ENCODE measurements around the gene PPM1L. TPM values are rescaled to one million over a fixed set of nuclear protein-coding genes. Genes with fewer than 3 reads are reported as not detected.

Gene PPM1L
- polyA plus RNA-seq, 5 donors = 2.8 to 5.9 (median 4.9) TPM

DNA sequence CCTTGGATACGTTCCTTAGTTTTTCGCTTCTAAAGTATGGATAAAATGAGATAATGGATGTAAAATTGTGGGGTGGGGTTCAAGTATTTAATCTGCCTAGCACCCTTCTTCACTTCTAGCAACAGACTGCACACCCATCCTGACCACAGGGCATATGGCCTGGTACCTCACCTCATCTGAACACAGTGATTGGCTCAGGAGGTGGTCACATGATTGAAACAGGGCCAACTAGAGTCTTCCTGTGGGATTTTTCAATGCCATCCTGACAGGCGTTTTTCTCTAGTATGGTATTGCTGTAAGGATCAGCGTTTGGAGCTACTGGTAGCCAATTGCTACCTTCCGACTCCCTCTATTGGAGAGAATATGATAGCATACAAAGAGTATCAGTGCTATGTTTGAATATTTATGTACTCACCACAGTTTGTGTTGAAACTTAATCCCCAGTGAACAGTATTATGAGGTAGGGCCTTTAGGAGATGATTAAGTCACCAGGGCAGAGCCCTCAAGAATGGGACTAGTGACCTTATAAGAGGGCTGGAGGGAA is 172.2 kb downstream of the PPM1L start:
- no peak for DNase-seq

DNA sequence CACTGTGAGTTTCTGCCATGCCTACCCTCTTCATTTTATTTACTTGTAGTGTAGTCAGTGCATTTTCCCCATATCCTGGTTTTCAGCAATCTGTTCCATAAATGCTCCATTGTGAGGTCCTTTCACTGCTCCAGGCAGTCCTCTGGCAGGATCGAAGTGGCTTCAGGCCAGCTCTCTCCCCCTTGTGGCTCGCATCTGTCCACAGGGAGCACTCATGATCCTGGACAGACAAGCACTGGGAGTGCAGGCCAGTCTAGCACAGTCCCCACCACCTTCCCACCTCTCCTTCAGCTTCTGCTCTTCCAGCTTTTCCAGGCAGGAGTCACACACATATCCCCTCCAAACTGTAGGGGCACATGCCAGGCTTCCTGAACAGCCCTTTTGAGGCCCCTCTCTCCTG is 173.6 kb downstream of the PPM1L start:
- DNase-seq = peak in 1 of 2 donors; percentile 9

DNA sequence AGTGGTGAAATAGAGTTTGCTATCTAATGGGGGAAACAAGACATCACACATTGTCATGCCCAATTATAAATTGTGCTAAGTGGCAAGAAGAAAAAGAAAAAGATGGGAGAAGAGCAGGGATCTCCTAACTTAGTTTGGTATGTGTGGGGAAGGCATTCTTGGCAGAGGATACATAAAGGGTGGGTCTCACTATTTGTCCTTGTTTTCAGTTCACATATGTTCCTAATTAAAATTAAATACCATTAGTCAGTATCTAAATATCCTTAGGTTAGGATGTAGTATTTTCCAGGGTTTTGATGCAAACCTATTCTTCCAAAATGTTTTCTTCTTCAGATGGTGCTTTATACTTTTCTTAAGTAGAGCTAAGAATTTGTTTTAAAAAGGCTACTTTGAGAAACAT is 175.4 kb downstream of the PPM1L start:
- DNase-seq = no peak

DNA sequence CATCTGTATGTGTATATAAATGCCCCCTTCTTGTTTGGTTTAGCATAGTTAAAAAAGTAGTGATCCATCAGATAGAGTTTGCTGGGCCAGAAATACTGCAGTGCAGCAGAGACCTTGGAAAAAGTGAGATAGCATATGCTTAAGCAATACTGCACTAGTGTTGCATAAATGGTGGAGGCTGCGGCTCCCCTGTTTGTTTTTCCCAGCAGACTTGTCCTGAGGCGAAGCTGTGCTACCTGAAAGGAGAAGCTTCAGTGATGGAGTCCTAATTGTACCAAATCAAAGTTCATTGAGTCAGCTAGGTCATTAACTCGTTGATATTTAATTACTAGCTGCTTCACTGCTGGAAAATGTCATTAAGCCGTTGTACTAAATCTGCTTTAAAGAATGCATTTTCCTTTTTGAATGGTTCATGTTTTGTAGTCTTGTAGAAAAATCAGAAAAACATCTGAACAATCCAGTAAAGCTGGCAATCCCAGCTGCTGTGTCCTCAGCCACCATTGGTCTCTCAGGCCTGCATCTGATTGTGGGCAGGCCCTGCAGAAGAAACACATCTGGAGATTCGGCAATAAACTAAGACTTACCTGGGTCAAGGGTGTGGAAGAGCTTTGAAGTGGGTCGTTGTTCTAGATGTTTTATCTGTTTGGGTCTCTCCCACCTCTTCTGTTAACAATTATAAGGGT is 179.5 kb downstream of the PPM1L start:
- no peak for DNase-seq

DNA sequence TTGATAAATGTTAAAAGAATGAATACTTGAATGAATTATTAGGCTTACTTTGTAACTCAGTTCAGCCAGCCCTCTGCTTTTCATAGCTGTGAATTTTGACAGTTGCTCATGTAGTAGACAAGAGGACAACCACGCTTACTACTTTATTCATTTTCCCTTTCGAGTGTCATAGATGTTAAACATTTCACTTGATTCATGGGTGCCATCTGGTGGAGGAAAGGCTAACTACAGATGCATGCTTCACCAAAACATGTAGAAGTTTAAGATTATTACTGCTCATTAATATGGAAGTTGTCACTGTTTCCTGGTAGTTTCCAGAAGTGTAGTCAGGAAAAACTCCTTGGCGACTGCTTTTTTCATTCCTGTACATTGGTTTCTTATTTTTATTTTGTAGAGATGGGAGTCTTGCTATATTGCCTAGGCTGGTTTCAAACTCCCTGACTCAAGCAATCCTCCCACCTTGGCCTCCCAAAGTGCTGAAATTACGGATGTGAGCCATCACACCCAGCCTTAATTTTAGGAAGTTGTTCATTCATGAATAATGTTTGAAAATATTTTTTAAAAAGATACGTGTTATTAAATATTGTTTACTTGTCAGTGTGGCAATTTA is 186.0 kb downstream of the PPM1L start:
- peak; percentile 47 to 64 for DNase-seq

DNA sequence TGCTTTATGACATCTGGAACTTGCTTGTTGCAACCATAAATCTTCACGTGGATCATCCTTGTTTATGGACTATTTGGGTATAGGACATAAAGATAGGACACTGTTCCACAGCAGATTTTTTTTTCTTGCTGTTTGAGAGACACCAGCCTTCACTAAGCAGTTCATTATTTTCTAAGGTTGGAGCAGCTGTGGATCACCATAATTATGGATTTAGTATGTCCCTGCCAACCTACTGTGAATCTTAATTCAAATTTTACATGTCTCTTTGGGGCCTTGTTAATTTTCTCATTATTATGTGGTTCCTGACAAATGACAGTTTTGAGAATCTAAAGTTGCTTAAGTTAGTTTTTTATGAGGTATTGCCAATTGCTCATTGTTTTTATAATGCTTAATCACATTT is 188.0 kb downstream of the PPM1L start:
- DNase-seq = no peak

DNA sequence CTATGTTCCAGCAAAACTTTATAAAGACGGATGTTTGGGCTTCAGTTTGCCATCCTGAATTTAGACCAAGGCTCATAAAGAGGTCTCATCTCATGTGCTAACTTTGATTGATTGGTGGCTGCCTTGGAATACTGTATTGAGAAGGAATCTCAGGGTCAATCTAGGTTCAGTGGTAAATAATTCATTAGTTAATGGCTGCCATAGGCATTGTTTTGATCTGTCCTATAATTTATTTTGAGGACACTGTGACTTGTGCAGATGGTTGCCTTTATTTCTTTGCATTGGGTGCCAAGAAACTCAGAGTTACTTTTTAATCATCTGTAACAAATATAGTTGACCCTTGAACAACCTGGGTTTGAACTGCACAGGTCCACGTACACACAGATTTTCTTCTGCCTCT is 189.3 kb downstream of the PPM1L start:
- no peak for DNase-seq

DNA sequence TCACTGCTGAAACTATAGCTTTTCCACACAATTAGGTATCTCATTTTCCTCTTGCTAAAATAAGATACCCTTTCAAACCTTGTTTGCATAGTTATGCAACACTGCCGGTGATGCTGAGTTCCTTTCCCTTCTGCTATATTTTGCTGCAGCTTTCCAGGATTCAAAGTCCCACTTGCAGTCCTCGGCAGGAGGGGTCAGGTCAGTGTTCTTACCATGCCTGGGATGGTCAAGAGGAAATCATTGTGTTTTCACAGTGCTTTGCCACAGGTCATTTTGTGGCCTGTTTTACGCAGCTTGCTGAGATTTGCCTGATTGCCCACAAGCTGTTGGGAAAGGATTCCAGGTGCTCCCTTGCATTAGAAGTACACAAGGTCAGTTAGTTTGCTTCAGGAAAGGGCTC is 192.2 kb downstream of the PPM1L start:
- no peak for DNase-seq

DNA sequence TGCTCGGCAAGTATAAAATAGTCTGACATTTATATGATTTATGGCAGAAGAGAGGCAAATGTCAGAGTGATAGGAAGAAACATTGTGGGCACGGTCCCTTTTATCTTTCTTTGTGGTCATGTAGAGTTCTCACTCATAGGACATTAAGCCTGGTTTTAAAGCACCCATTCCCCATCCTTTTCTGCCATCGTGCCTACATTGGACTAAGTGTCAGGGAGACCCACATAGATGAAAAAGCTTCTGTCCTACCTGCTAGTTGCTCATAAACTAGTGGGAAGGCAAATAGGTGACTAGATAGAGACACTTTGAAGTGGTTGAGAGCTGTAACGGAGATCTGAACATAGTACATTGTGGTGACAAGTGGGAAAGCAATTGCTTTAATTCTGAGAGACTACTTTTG is 193.4 kb downstream of the PPM1L start:
- no peak for DNase-seq

DNA sequence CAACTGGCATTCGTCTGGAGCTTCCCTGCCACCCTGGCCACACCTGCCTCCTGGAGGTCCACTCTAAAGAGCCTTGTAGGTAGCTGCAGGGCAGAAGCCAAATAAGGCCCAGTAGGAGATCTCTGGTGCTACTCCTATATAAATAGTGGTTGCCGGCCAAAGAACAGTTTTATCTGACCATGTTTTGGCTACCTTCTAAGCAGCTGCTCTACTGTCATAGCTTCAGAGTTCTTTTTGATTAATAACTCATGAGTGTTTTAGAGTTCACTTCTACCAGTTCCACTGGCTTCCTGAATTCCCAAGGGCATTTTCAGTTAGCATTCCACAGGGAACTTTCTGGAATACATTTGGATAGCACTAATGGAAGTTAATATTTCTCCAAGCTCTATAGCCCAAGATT is 194.5 kb downstream of the PPM1L start:
- no peak for DNase-seq

DNA sequence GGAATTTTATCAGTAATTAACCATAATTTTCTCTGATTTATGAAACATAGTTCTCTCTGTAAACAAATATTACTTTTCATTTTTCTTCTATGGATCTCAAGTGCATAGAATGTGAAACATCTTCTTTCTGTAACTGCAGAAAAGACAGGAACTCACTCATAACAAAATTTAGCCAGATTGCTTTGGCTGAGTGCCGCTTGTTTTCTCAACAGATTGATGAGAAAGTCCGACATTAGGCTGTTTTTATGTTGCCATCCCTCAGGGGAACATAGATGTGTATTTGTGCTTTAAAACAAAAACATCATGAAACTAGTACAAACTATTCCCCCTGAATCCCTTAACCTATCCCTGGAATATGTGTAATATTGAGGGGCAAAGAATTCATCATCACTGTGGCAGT is 194.9 kb downstream of the PPM1L start:
- no peak for DNase-seq

DNA sequence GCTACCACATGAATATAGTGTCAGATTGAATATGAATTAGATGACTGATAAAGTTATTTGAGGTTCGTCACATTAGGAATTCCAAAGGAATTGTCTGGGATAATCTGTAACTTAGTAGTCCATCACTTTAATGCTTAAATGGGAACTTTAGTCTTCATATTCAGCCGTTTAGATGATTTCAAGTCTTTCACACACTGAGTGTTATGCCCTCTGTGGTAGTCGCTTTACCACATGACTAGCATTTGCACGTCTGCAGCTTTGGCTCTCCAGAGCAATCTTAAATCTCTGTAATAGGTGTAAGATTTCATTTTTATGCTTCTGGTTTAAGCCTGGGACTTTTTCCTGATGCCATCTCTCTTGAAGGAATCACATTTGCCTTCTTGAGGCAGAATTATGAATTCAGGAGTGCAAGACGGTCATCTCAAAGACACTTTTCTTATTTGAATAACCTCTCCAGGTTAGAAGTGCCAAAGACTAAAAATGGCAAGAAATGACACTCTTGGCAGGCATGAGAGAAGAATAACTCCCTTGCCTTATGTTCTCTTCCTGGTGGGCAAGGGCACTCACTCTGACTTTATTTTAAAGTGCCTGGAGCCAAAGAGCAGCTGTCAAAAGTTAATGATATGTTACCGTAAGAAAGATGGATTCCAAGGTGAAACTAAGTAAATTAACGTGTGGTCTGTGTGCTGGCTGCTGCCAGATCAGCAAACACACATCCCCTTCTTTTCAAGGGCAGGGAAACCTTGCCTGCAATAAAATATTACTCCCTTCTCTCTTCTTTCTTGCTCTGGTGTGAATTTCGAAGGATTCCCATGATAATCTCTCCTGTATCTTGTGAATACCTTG is 195.8 kb downstream of the PPM1L start:
- DNase-seq = no peak

DNA sequence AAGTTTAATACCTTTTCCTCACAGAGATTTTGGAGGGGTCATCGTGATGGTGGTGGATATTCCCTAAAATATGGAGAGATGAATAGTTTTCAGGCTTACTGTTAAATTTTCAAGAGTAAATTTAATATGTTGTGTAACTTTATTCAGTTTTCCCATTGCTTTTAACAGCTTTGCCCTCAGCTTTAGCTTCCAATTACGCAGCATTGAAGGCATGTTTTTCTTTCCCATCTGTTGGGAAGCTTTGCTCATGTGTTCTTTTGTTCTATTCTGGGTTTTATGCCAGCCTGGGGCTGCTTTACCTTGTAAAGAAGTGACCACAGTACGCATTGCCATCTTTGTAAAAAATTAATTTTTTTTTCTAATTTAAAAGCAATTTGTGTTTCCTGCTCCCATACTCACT is 197.7 kb downstream of the PPM1L start:
- no peak for DNase-seq

DNA sequence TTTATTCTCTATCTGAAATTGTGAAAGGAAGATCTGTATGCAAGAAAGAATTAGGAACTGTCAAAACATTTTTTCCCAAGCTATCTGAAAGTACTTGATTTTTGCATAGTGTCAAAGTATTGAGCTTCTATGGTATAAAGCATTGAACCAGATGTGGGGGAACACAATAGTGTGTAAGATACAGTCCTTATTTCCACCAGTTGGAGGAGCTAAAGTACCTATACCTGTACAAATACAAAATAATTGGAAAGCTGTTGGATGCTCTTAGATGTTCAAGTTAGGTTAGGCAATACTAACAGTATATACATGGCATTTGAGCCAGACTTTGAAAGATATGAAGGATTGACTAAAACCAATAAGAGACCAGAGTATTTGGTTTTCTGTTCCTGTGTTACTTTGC is 200.8 kb downstream of the PPM1L start:
- DNase-seq = no peak

DNA sequence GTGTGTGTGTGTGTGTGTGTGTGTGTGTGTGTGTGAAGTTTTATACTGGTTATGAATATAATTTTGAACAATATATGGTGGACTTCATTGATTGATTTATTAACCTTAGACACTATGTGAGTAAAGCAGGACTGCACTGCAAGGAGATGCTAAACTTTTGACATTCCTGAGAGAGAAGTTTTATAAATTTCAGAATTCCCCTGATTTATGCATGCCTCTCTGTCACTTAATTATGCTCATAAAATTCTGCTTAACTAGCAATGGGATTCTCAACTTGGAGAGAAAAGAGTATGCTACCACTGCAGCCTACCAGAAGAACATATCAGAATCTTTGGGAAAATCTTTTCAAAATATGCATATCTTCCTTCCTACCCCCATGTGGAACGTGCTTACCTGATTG is 204.5 kb downstream of the PPM1L start:
- DNase-seq = no peak

DNA sequence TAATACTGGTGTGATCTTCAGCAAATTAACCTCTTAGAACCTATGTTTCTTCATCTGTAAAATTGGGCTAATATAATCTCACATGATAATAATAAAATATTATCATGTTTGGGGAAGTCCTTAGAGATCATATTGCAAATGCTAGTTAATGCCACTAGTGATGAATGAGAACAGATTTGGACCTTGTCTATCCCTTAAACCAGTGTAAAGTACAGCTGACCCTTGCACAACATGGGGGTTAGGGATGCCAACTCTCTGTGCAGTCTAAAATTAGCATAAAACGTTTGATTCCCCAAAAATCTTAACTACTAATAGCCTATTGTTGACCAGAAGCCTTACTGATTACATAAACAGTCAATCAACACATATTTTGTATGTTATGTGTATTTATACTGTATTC is 207.9 kb downstream of the PPM1L start:
- DNase-seq = no peak

DNA sequence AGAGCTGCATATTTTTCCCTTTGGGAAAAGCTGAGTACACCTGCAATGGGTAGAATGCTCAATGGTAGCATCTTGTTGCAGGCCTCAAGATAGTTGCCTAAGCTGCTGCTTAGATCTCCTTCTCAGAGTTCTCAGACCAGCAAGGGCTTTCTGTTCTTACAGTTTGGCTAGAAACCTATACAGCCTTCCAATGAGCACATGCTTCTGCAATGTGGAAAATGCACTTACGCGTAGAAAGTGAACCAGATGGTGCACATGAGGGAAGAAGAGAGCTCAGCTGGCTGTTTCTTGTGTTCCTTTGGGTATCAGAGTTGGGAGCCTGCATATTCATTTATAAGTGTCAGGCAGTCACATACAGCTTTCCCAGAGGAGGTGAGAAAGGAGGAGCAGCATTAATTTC is 212.7 kb downstream of the PPM1L start:
- DNase-seq = no peak

DNA sequence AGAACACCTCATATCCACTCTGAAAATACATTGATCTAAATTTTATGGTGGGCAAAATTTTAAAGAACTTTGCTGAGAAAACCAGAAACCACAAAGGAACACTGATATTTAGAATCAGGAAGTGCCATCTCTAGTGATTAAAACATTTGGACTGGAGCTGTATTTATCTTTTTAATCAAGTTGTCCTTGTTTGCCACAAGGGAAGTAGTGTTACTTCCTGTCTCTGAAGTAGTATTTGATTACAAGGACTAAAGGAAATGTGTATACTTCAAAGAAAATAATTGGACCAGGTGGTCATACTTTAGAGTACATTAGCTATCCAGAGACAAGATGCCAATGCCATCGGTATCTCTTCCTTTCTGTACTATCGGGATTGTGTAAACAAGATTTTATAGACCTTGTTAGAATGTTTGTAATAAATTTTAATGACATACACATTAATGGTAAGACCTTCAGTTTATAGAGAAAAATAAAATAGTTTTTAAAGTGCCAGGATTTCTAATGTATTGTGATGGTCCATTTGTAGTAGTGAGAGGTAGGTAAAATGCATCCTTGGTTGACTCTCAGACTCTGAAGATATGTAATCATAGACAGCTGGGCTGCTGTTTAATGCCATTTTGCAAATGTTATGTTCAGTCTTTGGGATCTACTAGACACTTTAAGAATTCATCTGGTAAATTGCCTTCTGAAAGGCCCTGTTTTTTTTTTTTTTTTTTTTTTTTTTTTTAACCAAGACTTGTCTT is 217.2 kb downstream of the PPM1L start:
- no peak for DNase-seq

DNA sequence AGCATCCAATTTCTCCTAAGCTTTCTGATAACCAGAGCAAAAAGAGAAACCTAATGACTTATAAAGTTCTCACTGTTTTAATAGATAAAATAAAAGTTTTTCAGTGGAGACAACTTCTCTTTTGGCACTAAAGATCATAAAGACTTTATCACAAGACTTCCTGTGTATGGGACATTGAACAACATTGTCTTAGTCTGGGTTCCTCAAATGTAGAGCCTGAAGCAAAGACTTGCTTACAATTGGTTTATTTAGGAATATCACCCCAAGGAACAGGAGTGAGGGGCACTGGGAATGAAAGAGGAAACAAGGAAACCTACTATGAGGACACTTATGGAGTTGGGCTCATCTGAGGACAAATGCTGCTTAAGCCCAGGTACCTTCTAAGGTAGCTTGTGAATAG is 221.7 kb downstream of the PPM1L start:
- DNase-seq = no peak

DNA sequence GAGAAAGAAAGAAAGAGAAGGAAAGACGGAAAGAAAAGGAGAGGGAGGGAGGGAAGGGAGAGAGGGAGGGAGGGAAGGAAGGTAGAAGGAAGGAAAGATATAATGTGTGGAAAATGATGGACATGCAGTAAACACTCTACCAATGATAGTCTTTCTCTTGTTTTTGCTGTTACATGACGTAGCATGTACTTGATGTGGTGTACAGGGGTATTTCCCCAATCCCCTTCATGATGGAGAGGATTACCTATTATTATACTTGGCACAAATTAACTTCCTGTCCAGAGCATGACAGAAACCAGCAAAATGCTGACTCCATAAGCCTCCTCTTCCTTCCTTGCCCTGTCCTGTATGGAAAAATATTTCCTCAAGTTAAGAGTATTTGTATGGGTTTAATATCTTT is 224.7 kb downstream of the PPM1L start:
- no peak for DNase-seq

DNA sequence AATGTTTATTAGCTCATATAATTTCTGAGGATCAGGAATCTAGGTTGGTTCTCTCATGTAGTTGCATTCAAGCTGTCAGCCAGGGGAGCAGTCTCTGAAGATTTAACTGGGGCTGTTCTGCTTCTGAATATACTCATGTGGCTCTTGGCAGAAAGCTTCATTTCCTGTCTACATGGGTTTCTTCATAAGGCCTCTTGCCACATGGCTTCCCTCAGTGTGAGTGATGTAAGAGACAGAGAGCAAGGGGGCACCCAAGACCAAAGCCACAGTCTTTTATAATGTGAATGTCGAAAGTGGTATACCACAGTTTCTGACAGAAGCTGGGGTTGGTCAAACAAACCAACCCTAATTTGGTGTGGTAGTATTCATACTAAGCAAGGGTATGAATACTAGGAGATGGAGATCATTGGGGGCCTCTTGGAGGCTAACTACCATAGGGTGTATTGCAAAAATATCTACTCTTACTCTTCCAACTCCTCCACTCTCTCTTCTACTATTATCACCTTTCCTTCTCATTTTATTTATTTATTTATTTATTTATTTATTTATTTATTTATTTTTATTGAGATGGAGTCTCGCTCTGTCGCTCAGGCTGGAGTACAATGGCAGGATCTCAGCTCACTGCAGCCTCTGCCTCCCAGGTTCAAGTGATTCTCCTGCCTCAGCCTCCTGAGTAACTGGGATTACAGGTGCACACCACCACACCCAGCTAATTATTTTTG is 225.3 kb downstream of the PPM1L start:
- no peak for DNase-seq

Data from right lung (tissue), 5 donors.